GM12878 (cell line): ENCODE results near the gene MPEG1. TPM values are rescaled to one million over a fixed set of nuclear protein-coding genes. Genes with fewer than 3 reads are reported as not detected.

Experiments
- ATAC-seq: fragments of 200-7000 bp; cut with Tn5 transposase; 3 replicates; pipeline ENCODE4 v1.9.1; 2020; ENCODE audit warnings: mild to moderate bottlenecking, moderate library complexity
- BruUV-seq: library from RNA; stranded (reverse); fragments of 400-500 nt; replicated peaks from 2 replicates; lab custom pipeline; 2021; lab: Mats Ljungman, UMichigan
- CTCF ChIA-PET: fragments of 300-600 bp; sonication (Branson Sonifier 250); formaldehyde crosslinking; extraction: SDS; loops from one replicate; lab custom pipeline; 2021; ENCODE audit warnings: inconsistent platforms; lab: Yijun Ruan, JAX
- POLR2A ChIA-PET: fragments of 350-600 bp; formaldehyde crosslinking; extraction: SDS; loops from one replicate; lab custom pipeline; 2021; ENCODE audit warnings: inconsistent platforms; lab: Charles Lee
- RAD21 ChIA-PET: fragments of 300-600 bp; sonication (Branson Sonifier 250); formaldehyde crosslinking; loops from one replicate; lab custom pipeline; 2023; ENCODE audit warnings: antibody characterized with exemption; ENCODE audit not compliant: unreplicated experiment; lab: Charles Lee
- SMC1A ChIA-PET: fragments of 300-600 bp; sonication (Branson Sonifier 250); formaldehyde crosslinking; loops from one replicate; lab custom pipeline; 2023; ENCODE audit not compliant: unreplicated experiment, uncharacterized antibody; lab: Charles Lee
- DNase-seq: peaks from one replicate; pipeline ENCODE4 v3.0.0-alpha.2; 2011; ENCODE audit warnings: low read depth, low spot score
- FAIRE-seq: peaks from 3 replicates; lab custom pipeline; 2011; peaks lifted over from hg19 to GRCh38; lab: Jason Lieb, UNC
- H2AFZ ChIP-seq: 2 replicates; pipeline ENCODE4 v1.6.0; 2011; ENCODE audit warnings: low read depth, low read length, control low read depth; ENCODE audit not compliant: control insufficient read depth
- H3K27ac ChIP-seq: 2 replicates; pipeline ENCODE4 v1.5.1; 2011; ENCODE audit warnings: control low read depth; ENCODE audit not compliant: control insufficient read depth, insufficient read depth
- H3K27me3 ChIP-seq, 2 experiments: replicated peaks in 1 of 2; 2 replicates each; pipeline versions ENCODE4 v1.6.0 to v1.6.1; 2011; ENCODE audit warnings: low read length in 1 of 2; ENCODE audit not compliant: control insufficient read depth in 2 of 2, insufficient read depth in 2 of 2
- H3K36me3 ChIP-seq, 2 experiments: 2 replicates each; pipeline ENCODE4 v1.5.1; 2011; ENCODE audit warnings: low read length in 1 of 2; ENCODE audit not compliant: control insufficient read depth in 2 of 2, insufficient read depth in 2 of 2
- H3K4me1 ChIP-seq: 2 replicates; pipeline ENCODE4 v1.6.1; 2011; ENCODE audit warnings: mild to moderate bottlenecking, low read length, moderate library complexity, mixed read lengths; ENCODE audit not compliant: control insufficient read depth, insufficient read depth
- H3K4me2 ChIP-seq: 2 replicates; pipeline ENCODE4 v1.6.0; 2011; ENCODE audit warnings: control low read depth; ENCODE audit not compliant: control insufficient read depth, insufficient read depth
- H3K4me3 ChIP-seq: fragments of 200-600 bp; sonication (generic); 2 replicates; pipeline ENCODE4 v1.5.1; 2016
- H3K79me2 ChIP-seq: 2 replicates; pipeline ENCODE4 v1.6.0; 2011; ENCODE audit warnings: low read length; ENCODE audit not compliant: control insufficient read depth, insufficient read depth
- H3K9ac ChIP-seq: 2 replicates; pipeline ENCODE4 v1.8.0; 2011; ENCODE audit warnings: low read length, control low read depth, mixed read lengths; ENCODE audit not compliant: control insufficient read depth, insufficient read depth
- H3K9me3 ChIP-seq: replicated peaks from 3 replicates; pipeline ENCODE4 v1.5.1; 2011; ENCODE audit warnings: mild to moderate bottlenecking, low read length; ENCODE audit not compliant: control insufficient read depth, insufficient read depth
- H4K20me1 ChIP-seq: 2 replicates; pipeline ENCODE4 v1.6.0; 2011; ENCODE audit not compliant: control insufficient read depth, insufficient read depth
- CHD4 ChIP-seq: fragments of 200-600 bp; sonication (generic); IDR thresholded peaks from 2 replicates; pipeline ENCODE4 v1.6.1; 2016; ENCODE audit warnings: mild to moderate bottlenecking
- CREM ChIP-seq: IDR thresholded peaks from 2 replicates; pipeline ENCODE4 v1.6.1; 2014; ENCODE audit warnings: antibody characterized with exemption, low read depth
- EGR1 ChIP-seq, 2 experiments: IDR thresholded peaks; 1 replicate in 1 of 2; 2 replicates in 1 of 2; pipeline ENCODE4 v1.6.1; 2011 to 2012; ENCODE audit warnings: low read depth in 2 of 2, low read length in 2 of 2, borderline replicate concordance in 1 of 2, mild to moderate bottlenecking in 1 of 2, moderate library complexity in 1 of 2
- EP300 ChIP-seq, 2 experiments: fragments of 150-350 bp in 1 of 2; IDR thresholded peaks; 2 replicates each; pipeline ENCODE4 v1.6.1; 2011 to 2012; ENCODE audit warnings: low read depth in 2 of 2, low read length in 2 of 2, borderline replicate concordance in 1 of 2, improper control_type of control experiment in 1 of 2, inconsistent platforms in 1 of 2; ENCODE audit not compliant: control insufficient read depth in 1 of 2
- ETV6 ChIP-seq, 2 experiments: fragments of 450-650 bp in 1 of 2; IDR thresholded peaks in 1 of 2; conservative IDR thresholded peaks in 1 of 2; 2 replicates each; pipeline ENCODE4 v1.6.1; 2014; ENCODE audit warnings: antibody characterized with exemption in 1 of 2, borderline replicate concordance in 1 of 2, low read depth in 1 of 2, mild to moderate bottlenecking in 1 of 2, moderate library complexity in 1 of 2
- MEF2A ChIP-seq: IDR thresholded peaks from 2 replicates; pipeline ENCODE4 v1.6.1; 2011; ENCODE audit warnings: low read depth, mild to moderate bottlenecking, low read length, moderate library complexity; ENCODE audit not compliant: insufficient read depth
- MLLT1 ChIP-seq: fragments of 450-650 bp; IDR thresholded peaks from 2 replicates; pipeline ENCODE4 v1.6.1; 2016; ENCODE audit warnings: mild to moderate bottlenecking
- NR2C1 ChIP-seq: fragments of 450-650 bp; IDR thresholded peaks from 2 replicates; pipeline ENCODE4 v1.6.1; 2017; ENCODE audit warnings: antibody characterized with exemption, mild to moderate bottlenecking, moderate library complexity
- NR2F1 ChIP-seq: fragments of 450-650 bp; conservative IDR thresholded peaks from 2 replicates; pipeline ENCODE4 v1.6.1; 2017; ENCODE audit warnings: mild to moderate bottlenecking
- PML ChIP-seq: IDR thresholded peaks from 2 replicates; pipeline ENCODE4 v1.6.1; 2012; ENCODE audit warnings: low read length, inconsistent platforms
- POLR2AphosphoS5 ChIP-seq: IDR thresholded peaks from 2 replicates; pipeline ENCODE4 v1.6.1; 2011; ENCODE audit warnings: mild to moderate bottlenecking, low read length, inconsistent platforms
- RAD21 ChIP-seq: IDR thresholded peaks from 2 replicates; pipeline ENCODE4 v1.6.1; 2011; ENCODE audit warnings: mild to moderate bottlenecking, low read depth, low read length, moderate library complexity; ENCODE audit not compliant: insufficient read depth
- REST ChIP-seq: IDR thresholded peaks from 2 replicates; pipeline ENCODE4 v1.6.1; 2012; ENCODE audit warnings: mild to moderate bottlenecking, low read depth, low read length
- SKIL ChIP-seq: fragments of 450-650 bp; IDR thresholded peaks from 2 replicates; pipeline ENCODE4 v1.6.1; 2017; ENCODE audit warnings: mild to moderate bottlenecking, low read depth, inconsistent platforms; ENCODE audit not compliant: poor library complexity, severe bottlenecking
- SRF ChIP-seq, 2 experiments: IDR thresholded peaks; 2 replicates each; pipeline ENCODE4 v1.6.1; 2011; ENCODE audit warnings: low read depth in 2 of 2, low read length in 2 of 2, mild to moderate bottlenecking in 1 of 2, moderate library complexity in 1 of 2
- TCF3 ChIP-seq: IDR thresholded peaks from 2 replicates; pipeline ENCODE4 v1.6.1; 2012; ENCODE audit warnings: low read depth, mild to moderate bottlenecking, low read length, borderline replicate concordance; ENCODE audit not compliant: insufficient read depth
- ZNF24 ChIP-seq: fragments of 450-650 bp; IDR thresholded peaks from 2 replicates; pipeline ENCODE4 v1.6.1; 2017; ENCODE audit warnings: antibody characterized with exemption, mild to moderate bottlenecking
- WGBS: methylation state at CpG from one replicate; pipeline ENCODE4 v1.1.6; 2016; ENCODE audit warnings: low lambda C conversion rate; ENCODE audit not compliant: insufficient replicate concordance, insufficient coverage; ENCODE audit errors: missing lambda C conversion rate; 5-methylcytosine and 5-hydroxymethylcytosine counted together
- in situ Hi-C: fragments of 300-500 bp; cut with MboI; formaldehyde crosslinking; loops from 9 replicates; pipeline ENCODE4 v1.14.3; 2018; ENCODE audit warnings: mixed read lengths
- intact Hi-C: fragments of 100-400 bp; cut with micrococcal nuclease; formaldehyde crosslinking; loops from one replicate; pipeline ENCODE4 v1.14.2; 2022; ENCODE audit not compliant: unreplicated experiment
- polyA plus RNA-seq, 11 experiments: library from polyadenylated mRNA; depleted of rRNA in 4 of 11; unstranded in 6 of 11; stranded (reverse) in 5 of 11; fragments of >200 nt; fragmentation: Nextera tagmentation in 4 of 11; fragmentation: Illumina TruSeq in 1 of 11; extraction: Ambion mirVana in 4 of 11; extraction: Trizol in 1 of 11; gene quantifications; 1 replicate in 1 of 11; 2 replicates in 10 of 11; pipeline versions ENCODE4 v1.2.1 to v1.2.3, GENCODE V29; 2011 to 2016; ENCODE audit warnings: inconsistent platforms in 2 of 11, missing spikeins in 2 of 11, low read depth in 1 of 11
- total RNA-seq, 4 experiments: library from RNA; depleted of rRNA in 3 of 4; stranded (reverse); fragments of >200 nt in 3 of 4; fragmentation: Illumina TruSeq in 1 of 4; extraction: Trizol in 1 of 4; gene quantifications; 2 replicates each; pipeline versions ENCODE4 v1.2.1 to v1.2.3, GENCODE V29; 2013 to 2021

Gene MPEG1
- total and polyA plus RNA-seq, 10 of the 15 experiments (the other 5 are each of a cell fraction or from before 2014, with no cell fraction given), result 1.3 to 15.6 (median 11.7) TPM; not detected in 1

GRCh38 chr11:59164028-59164427 is 48.7 kb downstream of the MPEG1 start:
- H3K27me3 ChIP-seq, result no peaks in the 10 kb centered on the region
- no peak; the same call in 2 of the 3 replicates for ATAC-seq
- H3K9ac ChIP-seq, result no peak overlapping the region
- in situ Hi-C loops (no loop called here), intact Hi-C loops (no loop called here)
- DNase-seq, result no peak
- H3K4me1 ChIP-seq, result no peaks in the 10 kb centered on the region
- no peak overlapping the region for H3K4me3 ChIP-seq
- no peaks in the 10 kb centered on the region for H3K9me3 ChIP-seq
- no peak for FAIRE-seq
- no peak overlapping the region for H2AFZ ChIP-seq
- BruUV-seq, result no TSS peak
- no peak overlapping the region for H3K27ac ChIP-seq
- H3K4me2 ChIP-seq, result no peak overlapping the region
- SMC1A ChIA-PET, result interaction anchor here (0.8 to 2.0 kb wide), 5 partner anchors 22 to 162 kb away, joined by 3 to 7 read pairs (median 4); no protein-coding TSS in a partner anchor
- 53% methylated on average over 3 of the region's 3 CpGs for WGBS
- RAD21 ChIA-PET, result interaction anchor here (0.9 to 1.1 kb wide), 4 partner anchors 8 to 128 kb away, joined by 3 to 4 read pairs (median 3); partner anchors contain the start of genes DTX4 and FAM111A
- CTCF ChIA-PET, result interaction anchor here (0.8 to 1.9 kb wide), 9 partner anchors 16 to 266 kb away, joined by 3 to 7 read pairs (median 3); no protein-coding TSS in a partner anchor
- H3K79me2 ChIP-seq, result no peaks in the 10 kb centered on the region
- POLR2A ChIA-PET, result interaction anchor here (0.6 kb wide), 1 partner anchor 130 kb away, joined by 4 read pairs; no protein-coding TSS in a partner anchor
- H4K20me1 ChIP-seq, result no peaks in the 10 kb centered on the region
- no peaks in the 10 kb centered on the region for H3K36me3 ChIP-seq
- TF ChIP-seq MEF2A (no peak), EP300 (IDR thresholded peaks at IDR 0.05; ENCODE audit: borderline replicate concordance in 1 of 2, control insufficient read depth in 1 of 2, low read depth in 2 of 2, low read length in 2 of 2) (no peak), PML (no peak), NR2C1 (no peak), ZNF24 (no peak), MLLT1 (no peak), SRF (IDR thresholded peaks at IDR 0.05; ENCODE audit: low read depth in 2 of 2, low read length in 2 of 2) (no peak), RAD21 (no peak), CREM (no peak), SKIL (no peak), TCF3 (no peak), EGR1 (IDR thresholded peaks at IDR 0.05; ENCODE audit: borderline replicate concordance in 1 of 2, low read depth in 2 of 2, low read length in 2 of 2) (no peak), NR2F1 (no peak), CHD4 (no peak), ETV6 (conservative IDR thresholded peaks at IDR 0.05 in 1 of 2, IDR thresholded peaks at IDR 0.05 in 1 of 2; ENCODE audit: borderline replicate concordance in 1 of 2, low read depth in 1 of 2) (no peak), POLR2AphosphoS5 (no peak), REST (no peak)
